ENCODE measurements around the gene ACOT9. TPM values are rescaled to one million over a fixed set of nuclear protein-coding genes. Genes with fewer than 3 reads are reported as not detected.

Gene ACOT9, protein sequence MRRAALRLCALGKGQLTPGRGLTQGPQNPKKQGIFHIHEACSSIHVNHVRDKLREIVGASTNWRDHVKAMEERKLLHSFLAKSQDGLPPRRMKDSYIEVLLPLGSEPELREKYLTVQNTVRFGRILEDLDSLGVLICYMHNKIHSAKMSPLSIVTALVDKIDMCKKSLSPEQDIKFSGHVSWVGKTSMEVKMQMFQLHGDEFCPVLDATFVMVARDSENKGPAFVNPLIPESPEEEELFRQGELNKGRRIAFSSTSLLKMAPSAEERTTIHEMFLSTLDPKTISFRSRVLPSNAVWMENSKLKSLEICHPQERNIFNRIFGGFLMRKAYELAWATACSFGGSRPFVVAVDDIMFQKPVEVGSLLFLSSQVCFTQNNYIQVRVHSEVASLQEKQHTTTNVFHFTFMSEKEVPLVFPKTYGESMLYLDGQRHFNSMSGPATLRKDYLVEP
- 10 to 100 TPM; 27.8 to 39.6 (median 38.3) TPM for polyA plus RNA-seq (ENCODE audit: insufficient read length in 3 of 3)
- long read RNA-seq, donor 1, partial matches to known transcripts: 180 of 468 reads
- long read RNA-seq, donor 1, other reads (novel, unspliced or antisense): 284 of 468 reads
- long read RNA-seq, donor 2, transcript ACOT9-204 (16 exons, 3,117 nt): major isoform, 6 of 10 reads
- long read RNA-seq, donor 2, partial matches to known transcripts: 0 of 10 reads
- long read RNA-seq, donor 2, other reads (novel, unspliced or antisense): 0 of 10 reads
- long read RNA-seq, donor 3, partial matches to known transcripts: 0 of 10 reads
- long read RNA-seq, donor 3, other reads (novel, unspliced or antisense): 0 of 10 reads
- long read RNA-seq, donor 4, transcript ACOT9-204 (16 exons, 3,117 nt): major isoform, 5 of 8 reads
- long read RNA-seq, donor 4, partial matches to known transcripts: 0 of 8 reads
- long read RNA-seq, donor 4, other reads (novel, unspliced or antisense): 0 of 8 reads
- long read RNA-seq, donor 5, partial matches to known transcripts: 0 of 2 reads
- long read RNA-seq, donor 5, other reads (novel, unspliced or antisense): 0 of 2 reads
- long read RNA-seq, donor 6, transcript ACOT9-201 (15 exons, 1,675 nt): major isoform, 8 of 11 reads
- long read RNA-seq, donor 6, partial matches to known transcripts: 0 of 11 reads
- long read RNA-seq, donor 6, other reads (novel, unspliced or antisense): 0 of 11 reads
- long read RNA-seq, donor 7, transcript ACOT9-201 (15 exons, 1,675 nt): major isoform, 9 of 18 reads
- long read RNA-seq, donor 7, transcript ACOT9-204 (16 exons, 3,117 nt): minor isoform, 7 of 18 reads
- long read RNA-seq, donor 7, partial matches to known transcripts: 0 of 18 reads
- long read RNA-seq, donor 7, other reads (novel, unspliced or antisense): 0 of 18 reads
- long read RNA-seq, donor 8, partial matches to known transcripts: 0 of 6 reads
- long read RNA-seq, donor 8, other reads (novel, unspliced or antisense): 0 of 6 reads
- long read RNA-seq, donor 9, transcript ACOT9-201 (15 exons, 1,675 nt): major isoform, 8 of 14 reads
- long read RNA-seq, donor 9, partial matches to known transcripts: 5 of 14 reads
- long read RNA-seq, donor 9, other reads (novel, unspliced or antisense): 0 of 14 reads
- long read RNA-seq, donor 10, partial matches to known transcripts: 0 of 3 reads
- long read RNA-seq, donor 10, other reads (novel, unspliced or antisense): 0 of 3 reads
- long read RNA-seq, donor 11, transcript ACOT9-201 (15 exons, 1,675 nt): major isoform, 5 of 7 reads
- long read RNA-seq, donor 11, partial matches to known transcripts: 0 of 7 reads
- long read RNA-seq, donor 11, other reads (novel, unspliced or antisense): 0 of 7 reads
- long read RNA-seq, donor 12, transcript ACOT9-201 (15 exons, 1,675 nt): major isoform, 10 of 562 reads
- long read RNA-seq, donor 12, partial matches to known transcripts: 508 of 562 reads
- long read RNA-seq, donor 12, other reads (novel, unspliced or antisense): 38 of 562 reads
- long read RNA-seq, donor 13, partial matches to known transcripts: 0 of 7 reads
- long read RNA-seq, donor 13, other reads (novel, unspliced or antisense): 0 of 7 reads
- long read RNA-seq, donor 14, transcript ACOT9-201 (15 exons, 1,675 nt): minor isoform, 5 of 17 reads
- long read RNA-seq, donor 14, transcript ACOT9-204 (16 exons, 3,117 nt): major isoform, 8 of 17 reads
- long read RNA-seq, donor 14, partial matches to known transcripts: 0 of 17 reads
- long read RNA-seq, donor 14, other reads (novel, unspliced or antisense): 0 of 17 reads
- long read RNA-seq, donor 15, transcript ACOT9-201 (15 exons, 1,675 nt): major isoform, 5 of 889 reads
- long read RNA-seq, donor 15, partial matches to known transcripts: 837 of 889 reads
- long read RNA-seq, donor 15, other reads (novel, unspliced or antisense): 39 of 889 reads
- long read RNA-seq, donor 16, partial matches to known transcripts: 0 of 4 reads
- long read RNA-seq, donor 16, other reads (novel, unspliced or antisense): 0 of 4 reads

DNA sequence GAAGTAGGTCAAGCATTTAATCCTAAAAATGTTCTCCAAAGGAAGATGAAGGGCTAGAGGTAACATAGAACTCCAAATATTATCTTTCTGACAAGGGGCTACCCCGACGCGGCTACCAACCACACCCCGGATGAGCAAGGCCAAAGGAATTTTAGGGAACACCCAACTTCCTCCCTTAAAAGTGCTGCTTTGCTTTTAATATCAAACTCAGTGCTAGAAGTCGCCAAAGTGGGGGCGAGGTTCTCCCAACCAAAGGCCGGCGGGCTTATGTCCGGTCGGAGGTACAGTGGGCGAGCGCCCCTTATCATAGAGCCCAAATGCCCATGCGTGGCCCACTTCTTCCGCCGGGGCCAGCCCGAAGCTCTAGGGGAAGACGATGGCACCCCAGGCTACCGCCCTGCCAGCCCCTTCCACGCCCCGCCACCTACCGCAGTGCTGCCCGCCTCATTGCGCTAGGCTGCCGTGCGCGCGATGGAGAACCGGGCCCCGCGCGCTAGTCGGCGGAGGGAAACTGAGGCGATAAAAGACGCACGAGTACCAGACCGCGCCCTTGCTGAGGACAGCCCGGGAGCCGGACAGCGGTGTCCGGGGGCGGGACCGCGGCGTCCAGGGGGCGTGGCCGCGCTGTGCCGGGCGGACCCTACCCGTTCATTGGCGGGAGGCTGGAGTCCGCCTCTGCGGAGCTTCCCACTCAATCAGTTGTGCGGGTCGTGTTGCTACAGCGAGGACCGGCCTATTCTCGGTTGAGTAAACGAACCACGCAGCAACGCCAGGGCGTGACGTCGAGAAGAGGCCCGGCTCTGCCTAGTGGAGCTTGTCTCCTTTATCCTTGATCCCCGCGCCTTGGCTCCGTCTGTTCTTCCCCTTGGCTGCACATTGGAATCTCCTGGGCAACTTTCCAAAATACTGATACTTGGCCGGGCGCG is at the start of gene ACOT9:
TSS of gene ACOT9 (minus strand) at position 580 of the 926 bp plus-strand sequence. CDS start at position 448, 132 bp downstream.
- DNase-seq: peak; percentile 88

DNA sequence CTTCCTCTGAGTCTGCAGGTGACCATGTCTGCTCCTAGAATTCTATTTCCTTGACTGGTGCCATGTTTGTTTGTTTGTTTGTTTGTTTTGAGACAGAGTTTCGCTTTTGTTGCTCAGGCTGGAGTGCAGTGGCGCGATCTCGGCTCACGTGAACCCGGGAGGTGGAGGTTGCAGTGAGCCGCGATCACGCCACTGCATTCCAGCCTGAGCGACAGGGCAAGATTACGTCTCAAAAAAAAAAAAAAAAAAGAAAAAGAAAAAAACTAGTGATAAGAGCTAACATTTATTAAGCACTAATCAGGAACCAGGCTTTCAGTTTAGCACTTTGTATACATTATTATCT is 47.0 kb upstream of the ACOT9 start:
- DNase-seq: no peak

DNA sequence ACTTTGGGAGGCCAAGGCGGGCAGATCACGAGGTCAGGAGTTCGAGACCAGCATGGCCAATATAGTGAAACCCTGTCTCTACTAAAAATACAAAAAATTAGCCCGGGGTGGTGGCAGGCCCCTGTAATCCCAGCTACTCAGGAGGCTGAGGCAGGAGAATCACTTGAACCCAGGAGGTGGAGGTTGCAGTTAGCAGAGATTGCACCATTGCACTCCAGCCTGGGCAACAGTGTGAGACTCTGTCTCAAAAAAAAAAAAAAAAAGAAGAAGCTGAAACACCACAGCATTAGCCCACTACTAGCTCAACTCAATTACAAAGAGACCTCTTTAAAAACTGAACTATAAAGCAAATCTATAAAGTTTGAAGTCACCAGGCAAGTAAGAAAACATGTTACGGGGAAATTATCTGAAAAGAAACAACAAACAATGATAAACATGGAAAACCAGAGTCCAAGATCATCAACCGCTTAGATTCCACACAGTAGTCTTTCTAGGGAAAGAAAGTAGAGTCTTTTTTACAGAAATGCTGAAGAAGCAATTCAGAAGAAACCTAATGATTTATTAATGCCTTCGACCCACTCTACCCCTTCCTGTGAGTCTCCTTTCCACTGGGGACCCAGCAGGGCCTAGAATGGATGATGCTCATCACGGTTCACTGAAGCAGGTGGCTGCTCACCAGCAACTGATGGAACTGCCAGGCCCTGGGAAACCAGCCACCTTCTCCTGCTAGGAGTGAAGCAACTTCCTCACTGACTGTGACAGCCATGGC is 46.5 kb upstream of the ACOT9 start:
- no peak for DNase-seq

DNA sequence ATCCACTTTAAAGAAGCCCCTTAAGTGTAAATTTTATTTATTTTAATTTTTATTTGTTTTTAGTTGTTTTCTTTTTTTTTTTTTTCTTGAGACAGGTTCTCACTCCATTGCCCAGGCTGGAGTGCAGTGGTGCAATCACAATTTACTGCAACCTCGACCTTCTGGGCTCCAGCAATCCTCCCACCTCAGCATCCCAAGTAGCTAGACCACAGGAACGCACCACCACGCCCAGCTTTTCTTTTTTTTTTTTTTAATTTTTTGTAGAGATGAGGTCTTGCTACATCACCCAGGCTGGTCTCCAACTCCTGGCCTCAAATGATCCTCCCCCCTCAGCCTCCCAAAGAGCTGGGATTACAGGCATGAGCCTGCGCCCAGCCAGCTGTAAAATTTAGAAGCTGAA is 45.9 kb upstream of the ACOT9 start:
- no peak for DNase-seq

DNA sequence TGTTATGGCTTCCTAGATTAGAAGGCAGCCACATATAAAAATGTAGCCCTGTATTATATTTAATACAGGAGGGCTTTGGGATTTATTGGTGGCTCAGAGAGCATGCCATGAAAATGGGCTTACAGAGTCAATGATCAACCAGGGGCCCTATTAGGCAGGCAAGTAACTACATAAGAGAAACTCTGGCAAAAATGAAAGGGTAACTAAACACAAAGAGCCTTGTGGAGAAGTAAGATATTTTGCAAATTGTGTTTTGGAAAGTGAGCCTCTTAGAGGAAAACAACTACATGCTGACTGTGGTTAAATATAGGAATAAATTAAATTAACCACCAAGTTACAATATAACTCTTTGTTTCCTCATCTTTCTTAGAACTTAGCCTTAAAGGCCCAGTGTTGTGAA is 45.4 kb upstream of the ACOT9 start:
- no peak for DNase-seq

DNA sequence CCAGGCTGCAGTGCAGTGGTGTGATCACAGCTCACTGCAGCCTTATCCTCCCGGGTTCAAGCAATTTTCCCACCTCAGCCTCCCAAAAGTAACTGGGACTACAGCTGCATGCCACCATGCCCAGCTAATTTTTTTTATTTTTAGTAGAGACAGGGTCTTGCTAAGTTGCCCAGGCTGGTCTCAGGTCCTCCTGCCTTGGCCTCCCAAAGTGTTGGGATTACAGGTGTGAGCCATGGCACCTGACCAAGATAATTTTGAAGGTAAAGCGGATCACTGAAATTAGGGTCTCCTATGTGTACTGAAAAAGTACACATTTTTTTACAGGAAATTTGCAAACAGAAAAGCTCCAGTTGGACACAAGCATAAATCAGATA is 44.7 kb upstream of the ACOT9 start:
- DNase-seq: no peak

DNA sequence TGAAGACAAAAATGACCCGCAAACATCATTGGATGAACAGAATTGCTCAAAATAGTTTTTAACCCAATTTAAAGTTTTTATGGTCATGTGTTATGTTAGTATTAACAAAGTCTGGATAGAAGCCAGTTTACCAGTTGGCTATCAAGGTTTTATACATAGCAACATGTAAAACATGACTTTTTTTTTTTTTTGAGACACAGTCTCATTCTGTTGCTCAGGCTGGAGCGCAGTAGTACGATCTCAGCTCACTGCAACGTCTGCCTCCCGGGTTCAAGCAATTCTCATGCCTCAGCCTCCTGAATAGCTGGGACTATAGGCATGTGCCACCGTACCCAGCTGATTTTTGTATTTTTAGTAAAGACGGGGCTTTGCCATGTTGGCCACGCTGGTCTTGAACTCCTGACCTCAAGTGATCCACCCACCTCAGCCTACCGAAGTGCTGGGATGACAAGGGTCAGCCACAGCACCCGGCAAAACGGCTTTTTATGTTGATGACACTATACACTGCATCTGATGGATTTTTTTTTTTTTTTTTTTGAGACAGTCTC is 43.3 kb upstream of the ACOT9 start:
- no peak for DNase-seq

DNA sequence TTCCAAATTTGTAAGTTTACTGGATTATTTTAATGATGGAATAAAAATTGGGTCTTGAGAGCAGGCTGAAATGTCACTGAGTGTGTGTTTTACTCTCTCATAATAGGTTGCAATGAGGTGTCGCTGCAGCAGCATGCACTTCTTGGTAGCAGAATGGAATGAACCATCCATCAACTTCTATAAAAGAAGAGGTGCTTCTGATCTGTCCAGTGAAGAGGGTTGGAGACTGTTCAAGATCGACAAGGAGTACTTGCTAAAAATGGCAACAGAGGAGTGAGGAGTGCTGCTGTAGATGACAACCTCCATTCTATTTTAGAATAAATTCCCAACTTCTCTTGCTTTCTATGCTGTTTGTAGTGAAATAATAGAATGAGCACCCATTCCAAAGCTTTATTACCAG is 42.5 kb upstream of the ACOT9 start:
- DNase-seq: no peak

DNA sequence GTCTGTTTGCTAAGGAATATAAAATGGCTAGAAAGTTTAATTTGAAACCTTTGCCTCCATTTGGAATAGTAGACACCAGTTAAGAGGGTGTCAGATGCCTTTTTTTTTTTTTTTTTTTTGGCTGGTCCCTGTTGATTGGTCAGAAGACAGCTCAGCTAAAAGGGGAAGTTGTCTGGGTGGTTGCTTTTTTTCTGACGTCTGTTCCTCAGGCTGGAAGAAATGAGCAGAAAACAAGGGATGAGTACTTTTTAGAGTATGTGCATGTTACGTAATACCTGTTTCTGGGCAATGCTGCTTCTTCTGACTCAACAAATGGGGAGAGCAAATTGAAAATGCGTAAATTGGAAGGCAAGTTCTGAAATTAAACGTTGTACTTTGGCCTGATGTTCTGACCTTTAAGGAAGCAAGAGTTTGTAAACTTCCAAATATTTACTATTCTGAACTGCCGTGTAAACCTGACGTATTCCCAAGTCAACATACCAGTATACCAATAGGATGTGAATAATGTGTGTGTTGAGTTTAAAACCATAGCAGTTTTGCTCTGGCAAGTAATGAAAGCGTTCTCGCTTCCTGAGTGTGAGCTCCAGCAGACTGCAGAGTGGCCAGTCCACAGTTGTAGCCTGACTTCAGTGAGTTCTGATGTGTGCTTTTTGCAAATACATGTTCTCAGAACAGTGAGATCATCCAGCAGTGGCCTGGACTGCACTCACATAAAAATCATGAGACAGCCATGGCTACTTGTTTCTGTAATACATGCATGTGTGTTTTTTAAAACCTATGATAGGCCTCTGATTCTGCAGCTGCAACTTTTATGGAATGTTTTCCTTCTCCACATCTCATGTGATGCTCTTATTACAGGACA is 41.6 kb upstream of the ACOT9 start:
- DNase-seq: no peak

DNA sequence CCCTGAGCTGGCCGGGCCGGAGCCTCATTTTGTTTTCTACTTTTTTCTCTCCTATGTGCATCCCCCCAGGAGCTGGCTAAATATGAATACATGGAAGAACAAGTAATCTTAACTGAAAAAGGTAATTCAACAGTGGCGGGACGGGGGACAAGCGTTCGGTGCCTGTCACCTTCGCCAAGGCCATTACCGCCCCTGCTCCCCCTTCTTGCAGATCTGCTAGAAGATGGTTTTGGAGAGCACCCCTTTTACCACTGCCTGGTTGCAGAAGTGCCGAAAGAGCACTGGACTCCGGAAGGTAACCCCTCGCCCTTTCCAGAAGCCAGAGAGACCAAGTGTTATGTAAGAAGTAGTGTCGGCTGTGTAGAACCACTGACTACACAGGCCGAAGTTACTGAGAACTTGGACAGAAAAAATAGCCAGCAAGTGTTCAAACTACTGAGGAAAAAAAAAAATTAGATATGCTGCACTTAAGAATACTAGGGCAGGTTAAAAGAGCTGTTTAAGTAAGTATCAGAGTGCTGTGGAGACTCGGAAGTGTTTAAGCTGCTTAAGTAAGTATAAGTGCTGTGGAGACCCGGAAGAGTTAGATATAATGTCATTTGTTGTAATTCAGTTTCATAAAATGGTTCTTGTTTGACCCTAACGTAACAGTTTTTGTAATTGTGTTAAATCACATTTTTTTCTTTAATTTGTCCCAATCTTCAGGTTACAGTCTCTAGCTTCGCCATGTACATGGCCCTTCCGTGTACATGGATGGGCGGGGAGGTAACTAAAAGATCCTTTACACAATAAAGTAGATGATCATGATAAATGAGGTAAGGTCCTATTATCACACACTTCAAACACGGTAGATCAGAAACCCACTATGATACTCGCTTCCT is 40.8 kb upstream of the ACOT9 start:
- no peak for DNase-seq

DNA sequence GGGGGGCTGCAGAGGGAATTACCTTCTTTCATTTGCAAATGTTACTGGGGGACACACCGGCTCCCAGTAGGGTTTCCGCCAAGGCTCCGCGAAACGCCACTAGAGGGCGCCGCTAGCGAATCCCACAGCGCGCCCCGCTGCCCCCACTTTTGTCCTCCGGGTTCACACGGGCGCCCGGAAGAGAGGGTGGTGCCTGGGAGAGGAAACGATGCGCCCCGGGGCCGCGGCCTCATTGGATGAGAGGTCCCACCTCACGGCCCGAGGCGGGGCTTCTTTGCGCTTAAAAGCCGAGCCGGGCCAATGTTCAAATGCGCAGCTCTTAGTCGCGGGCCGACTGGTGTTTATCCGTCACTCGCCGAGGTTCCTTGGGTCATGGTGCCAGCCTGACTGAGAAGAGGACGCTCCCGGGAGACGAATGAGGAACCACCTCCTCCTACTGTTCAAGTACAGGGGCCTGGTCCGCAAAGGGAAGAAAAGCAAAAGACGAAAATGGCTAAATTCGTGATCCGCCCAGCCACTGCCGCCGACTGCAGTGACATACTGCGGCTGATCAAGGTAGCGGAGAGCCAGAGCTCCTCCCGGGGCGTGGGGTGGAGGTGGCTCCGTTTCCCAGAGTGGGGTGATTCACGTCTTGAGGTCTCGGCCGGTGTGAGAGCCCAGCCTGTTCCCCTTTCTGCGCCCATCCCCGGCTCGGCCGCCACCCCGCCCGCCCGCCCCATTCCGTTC is 40.0 kb upstream of the ACOT9 start, which contains the start of gene SAT1:
TSS of gene SAT1 (plus strand) at position 311 of the 726 bp plus-strand sequence. CDS start at position 490, 179 bp downstream.
- DNase-seq: peak; percentile 93

DNA sequence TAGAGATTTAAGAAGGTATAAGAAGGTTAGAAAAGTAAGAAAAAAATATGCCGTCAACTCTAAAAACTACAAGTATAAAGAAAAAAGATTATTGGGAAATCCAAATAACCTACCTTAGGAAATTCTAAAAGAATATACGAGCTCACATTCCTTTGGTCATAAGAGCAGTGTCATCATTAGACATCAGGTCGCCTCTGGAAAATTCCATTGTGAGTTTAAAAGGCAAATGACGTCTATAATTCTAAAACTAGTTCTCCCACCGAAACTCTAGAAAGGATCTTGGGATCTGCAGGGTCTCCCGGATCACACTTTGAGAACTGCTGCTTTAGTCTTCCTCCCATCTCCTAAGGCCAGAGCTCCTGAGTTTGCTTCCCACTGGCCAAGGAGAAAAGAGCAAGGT is 39.4 kb upstream of the ACOT9 start:
- DNase-seq: no peak

DNA sequence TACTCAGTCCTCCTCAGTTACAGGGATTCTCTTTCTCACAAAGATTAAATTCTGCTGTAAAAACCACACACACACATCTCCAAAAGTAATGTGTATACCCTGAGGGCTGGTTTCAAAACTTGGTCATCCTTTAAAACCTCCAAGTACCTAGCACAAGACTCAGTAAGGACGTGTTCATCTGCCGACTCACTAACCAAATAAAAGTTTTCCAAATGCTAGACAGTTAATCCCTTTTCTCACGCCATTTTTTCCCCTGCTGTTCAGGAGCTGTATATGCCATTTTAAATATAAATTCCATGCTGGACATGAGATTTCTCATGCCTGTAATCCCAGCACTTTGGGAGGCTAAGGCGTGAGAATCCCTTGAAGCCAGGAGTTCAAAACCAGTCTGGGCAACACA is 35.9 kb upstream of the ACOT9 start:
- no peak for DNase-seq

DNA sequence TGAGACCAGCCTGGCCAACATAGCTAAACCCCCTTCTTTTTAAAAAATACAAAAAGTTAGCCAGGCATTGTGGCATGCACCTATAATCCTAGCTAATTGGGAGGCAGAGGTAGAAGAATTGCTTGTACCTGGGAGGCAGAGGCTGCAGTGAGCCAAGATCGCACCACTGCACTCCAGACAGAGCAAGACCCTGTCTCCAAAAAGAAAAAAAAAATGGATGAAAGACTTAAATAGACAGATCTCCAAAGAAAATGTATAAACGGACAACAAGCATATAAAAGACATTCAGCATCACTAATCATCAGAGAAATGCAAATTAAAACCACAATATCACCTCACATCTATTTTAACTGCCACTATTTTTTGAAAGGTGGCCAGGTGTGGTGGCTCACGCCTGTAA is 33.3 kb upstream of the ACOT9 start:
- no peak for DNase-seq
